ENCODE measurements around the gene CA4. TPM values are rescaled to one million over a fixed set of nuclear protein-coding genes. Genes with fewer than 3 reads are reported as not detected.

Gene CA4
- total RNA-seq, 1 donor from 2014 or later = 14.1 TPM

DNA sequence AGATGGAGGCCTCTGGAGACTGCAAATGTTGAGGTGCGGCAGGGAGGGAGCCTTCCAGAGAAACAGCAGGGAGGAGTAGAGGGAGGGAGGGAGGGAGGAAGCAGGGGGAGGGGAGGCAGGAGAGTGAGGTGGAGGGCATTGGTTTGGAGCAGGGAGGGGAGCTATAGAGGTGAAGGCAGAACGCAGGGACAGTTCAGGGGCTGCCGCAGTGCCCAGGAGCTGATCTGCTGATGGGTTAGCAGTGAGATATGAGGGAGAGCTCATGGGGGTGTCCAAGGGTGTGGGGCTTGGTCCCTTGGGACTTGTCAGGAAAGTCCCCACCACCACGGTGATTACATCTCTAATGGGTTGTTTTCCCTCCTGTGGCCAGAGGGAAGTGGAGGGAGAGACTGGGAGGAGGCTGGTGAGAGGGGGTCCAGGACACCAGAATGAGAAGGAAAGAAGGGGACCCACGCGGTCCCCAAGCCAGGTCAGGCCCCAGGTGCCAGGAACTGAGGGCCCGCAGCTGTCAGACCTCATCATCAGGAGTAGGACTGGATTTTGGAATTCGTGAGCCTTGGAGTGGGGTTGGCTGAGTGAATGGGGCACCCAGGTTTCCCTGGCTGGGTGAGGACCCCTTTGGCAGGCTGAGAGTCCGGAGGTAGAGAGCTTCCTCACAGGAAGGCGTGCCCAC, 11.2 kb downstream of the CA4 start:
- DNase-seq (ENCODE audit: low spot score) = no peak
- TF ChIP-seq EZH2 (IDR thresholded peaks at IDR 0.05) = no peak
- TF ChIP-seq EZH2phosphoT487 (IDR thresholded peaks at IDR 0.05) = no peak
- TF ChIP-seq, protein P1, sequence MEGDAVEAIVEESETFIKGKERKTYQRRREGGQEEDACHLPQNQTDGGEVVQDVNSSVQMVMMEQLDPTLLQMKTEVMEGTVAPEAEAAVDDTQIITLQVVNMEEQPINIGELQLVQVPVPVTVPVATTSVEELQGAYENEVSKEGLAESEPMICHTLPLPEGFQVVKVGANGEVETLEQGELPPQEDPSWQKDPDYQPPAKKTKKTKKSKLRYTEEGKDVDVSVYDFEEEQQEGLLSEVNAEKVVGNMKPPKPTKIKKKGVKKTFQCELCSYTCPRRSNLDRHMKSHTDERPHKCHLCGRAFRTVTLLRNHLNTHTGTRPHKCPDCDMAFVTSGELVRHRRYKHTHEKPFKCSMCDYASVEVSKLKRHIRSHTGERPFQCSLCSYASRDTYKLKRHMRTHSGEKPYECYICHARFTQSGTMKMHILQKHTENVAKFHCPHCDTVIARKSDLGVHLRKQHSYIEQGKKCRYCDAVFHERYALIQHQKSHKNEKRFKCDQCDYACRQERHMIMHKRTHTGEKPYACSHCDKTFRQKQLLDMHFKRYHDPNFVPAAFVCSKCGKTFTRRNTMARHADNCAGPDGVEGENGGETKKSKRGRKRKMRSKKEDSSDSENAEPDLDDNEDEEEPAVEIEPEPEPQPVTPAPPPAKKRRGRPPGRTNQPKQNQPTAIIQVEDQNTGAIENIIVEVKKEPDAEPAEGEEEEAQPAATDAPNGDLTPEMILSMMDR (IDR thresholded peaks at IDR 0.05) = no peak
- no peaks in the 10 kb centered on the region for H3K9me3 ChIP-seq (ENCODE audit: low read depth)
- H3K36me3 Mint-ChIP-seq = no peaks in the 10 kb centered on the region
- peak overlapping the region; percentile 63 for H3K4me2 ChIP-seq
- no peak overlapping the region for H2AFZ ChIP-seq (replicated peaks)
- H3K27ac Mint-ChIP-seq = peak overlapping the region; percentile 79
- H3K79me2 ChIP-seq (ENCODE audit: low read depth) = no peaks in the 10 kb centered on the region
- no peaks in the 10 kb centered on the region for H3K27me3 ChIP-seq
- H3K36me3 ChIP-seq = no peaks in the 10 kb centered on the region
- peak overlapping the region; percentile 61 for H3K4me3 Mint-ChIP-seq
- no peak overlapping the region for H3K4me3 ChIP-seq
- no peak overlapping the region for H3K9ac ChIP-seq
- peaks cover 51% of the 10 kb centered on the region for H3K4me1 Mint-ChIP-seq
- H3F3A ChIP-seq (ENCODE audit: low read depth) = peaks cover 29% of the 10 kb centered on the region
- H3K27me3 Mint-ChIP-seq (ENCODE audit: insufficient read depth, low read depth) = peaks cover 24% of the 10 kb centered on the region
- H3K4me1 ChIP-seq = peaks cover 46% of the 10 kb centered on the region
- no peaks in the 10 kb centered on the region for H4K20me1 ChIP-seq (ENCODE audit: low read depth)
- H3K9me3 Mint-ChIP-seq = no peaks in the 10 kb centered on the region
- no peak overlapping the region for H3K27ac ChIP-seq

DNA sequence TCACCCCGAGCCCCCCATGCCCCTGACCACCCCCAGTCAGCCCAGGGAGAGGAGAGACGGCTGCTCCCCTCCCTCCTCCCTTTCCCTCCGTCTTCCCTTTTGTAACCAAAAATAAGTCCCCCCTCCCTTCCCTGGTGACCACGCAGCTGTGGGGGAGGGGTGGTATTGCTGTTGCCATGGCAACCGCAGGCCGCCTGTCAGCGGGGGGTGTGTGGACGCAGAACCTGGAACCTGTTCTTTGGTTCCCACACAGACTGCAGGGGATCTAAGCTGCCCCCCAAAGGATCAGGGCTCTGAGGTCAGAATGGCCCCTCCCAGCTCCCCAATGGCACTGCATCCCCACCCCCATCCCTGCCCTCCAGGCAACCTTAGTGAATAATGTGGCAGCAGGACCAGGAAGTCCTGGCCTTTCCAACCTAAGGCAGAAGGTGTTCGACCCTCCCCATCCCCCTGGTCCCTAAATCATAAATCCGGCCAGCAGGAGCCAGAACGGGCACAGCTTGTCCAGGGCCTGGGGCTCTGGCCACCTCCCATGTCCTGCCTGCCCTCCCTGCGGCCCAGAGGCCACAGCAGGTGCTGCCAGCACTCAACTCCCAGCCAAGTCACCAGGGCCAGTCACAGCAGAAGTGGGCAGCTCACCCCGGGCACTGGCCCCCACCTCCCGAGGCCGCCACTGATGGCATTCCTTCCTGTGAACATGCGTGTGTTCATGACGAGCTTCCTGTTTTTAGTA, 12.0 kb downstream of the CA4 start:
- H3K4me1 ChIP-seq = peaks cover 43% of the 10 kb centered on the region
- Mint-ChIP-seq H3K27me3 (ENCODE audit: insufficient read depth, low read depth) (peaks cover 23% of the 10 kb centered on the region), H3K4me3 (peak overlapping the region; percentile 71), H3K36me3 (no peaks in the 10 kb centered on the region), H3K9me3 (no peaks in the 10 kb centered on the region), H3K27ac (peak overlapping the region; percentile 96), H3K4me1 (peaks cover 48% of the 10 kb centered on the region)
- H3K36me3 ChIP-seq = no peaks in the 10 kb centered on the region
- peaks cover 32% of the 10 kb centered on the region for H3F3A ChIP-seq (ENCODE audit: low read depth)
- H3K79me2 ChIP-seq (ENCODE audit: low read depth) = no peaks in the 10 kb centered on the region
- H3K27me3 ChIP-seq = no peaks in the 10 kb centered on the region
- no peak overlapping the region for H3K4me3 ChIP-seq
- no peak overlapping the region for H3K27ac ChIP-seq
- no peaks in the 10 kb centered on the region for H3K9me3 ChIP-seq (ENCODE audit: low read depth)
- H2AFZ ChIP-seq (replicated peaks) = no peak overlapping the region
- H4K20me1 ChIP-seq (ENCODE audit: low read depth) = no peaks in the 10 kb centered on the region
- H3K9ac ChIP-seq = no peak overlapping the region
- H3K4me2 ChIP-seq = peak overlapping the region; percentile 63
- peak; percentile 65 for DNase-seq (ENCODE audit: low spot score)
- TF ChIP-seq EZH2 (IDR thresholded peaks at IDR 0.05) (no peak), EZH2phosphoT487 (IDR thresholded peaks at IDR 0.05) (no peak)
- TF ChIP-seq, protein P1 (IDR thresholded peaks at IDR 0.05) = no peak

DNA sequence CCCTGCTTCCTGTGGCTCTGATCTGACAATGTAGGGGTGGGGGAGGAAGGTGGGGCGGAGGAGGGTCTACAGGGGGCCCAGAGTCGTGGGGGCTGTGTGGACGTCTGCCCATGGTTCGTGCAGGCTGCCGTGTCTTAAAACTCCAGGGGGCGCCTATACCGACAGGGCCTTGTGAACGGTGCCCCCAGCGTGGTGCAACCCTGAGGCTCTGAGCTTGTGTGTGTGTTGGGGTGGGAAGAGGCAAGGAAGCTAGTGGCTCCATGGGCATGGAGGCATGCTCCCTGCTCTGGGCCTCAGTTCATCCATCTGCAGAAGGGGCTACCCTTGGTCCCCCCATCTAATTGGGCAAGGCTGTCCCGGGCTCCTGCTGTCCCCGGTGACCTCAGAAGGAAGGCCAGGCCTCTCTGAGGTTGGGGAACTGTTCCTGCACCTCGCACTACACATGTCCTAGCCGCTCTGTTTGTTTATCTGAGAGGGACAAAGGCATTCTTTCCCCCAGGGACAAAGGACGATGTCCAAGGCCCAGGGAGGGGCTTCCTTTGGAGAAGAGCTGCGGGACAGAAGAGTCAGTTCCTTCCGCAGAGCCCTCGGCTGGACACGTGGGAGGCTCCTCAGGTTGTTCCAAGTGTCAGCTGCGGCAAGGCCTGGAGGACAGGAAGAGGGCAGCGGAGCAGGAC, 13.5 kb downstream of the CA4 start:
- peak; percentile 66 for DNase-seq (ENCODE audit: low spot score)
- peak overlapping the region; percentile 58 for H2AFZ ChIP-seq (replicated peaks)
- H3K36me3 ChIP-seq = no peaks in the 10 kb centered on the region
- peaks cover 21% of the 10 kb centered on the region for H3K27me3 Mint-ChIP-seq (ENCODE audit: insufficient read depth, low read depth)
- H3K79me2 ChIP-seq (ENCODE audit: low read depth) = no peaks in the 10 kb centered on the region
- H3K27me3 ChIP-seq = no peaks in the 10 kb centered on the region
- no peak for TF ChIP-seq EZH2 (IDR thresholded peaks at IDR 0.05)
- TF ChIP-seq, protein P1 (IDR thresholded peaks at IDR 0.05) = peak; percentile 33
- peak overlapping the region; percentile 78 for H3K27ac Mint-ChIP-seq
- H3K4me1 ChIP-seq = peaks cover 43% of the 10 kb centered on the region
- H3K9me3 Mint-ChIP-seq = no peaks in the 10 kb centered on the region
- H3K4me3 ChIP-seq = no peak overlapping the region
- peaks cover 36% of the 10 kb centered on the region for H3F3A ChIP-seq (ENCODE audit: low read depth)
- no peaks in the 10 kb centered on the region for H3K36me3 Mint-ChIP-seq
- no peak overlapping the region for H3K9ac ChIP-seq
- H3K4me2 ChIP-seq = peak overlapping the region; percentile 17
- H3K9me3 ChIP-seq (ENCODE audit: low read depth) = no peaks in the 10 kb centered on the region
- H3K4me1 Mint-ChIP-seq = peaks cover 53% of the 10 kb centered on the region
- peak overlapping the region; percentile 18 for H3K27ac ChIP-seq
- H3K4me3 Mint-ChIP-seq = no peak overlapping the region
- H4K20me1 ChIP-seq (ENCODE audit: low read depth) = no peaks in the 10 kb centered on the region
